GM19023 (cell line): ENCODE results near the gene CCL16.
"Not testable (repeated sequence)": the region's sequence is repeated elsewhere in the genome, so short reads cannot be mapped to it uniquely, and the experiment has no call there.

Experiments used
- ATAC-seq: cut with Tn5 transposase; IDR thresholded peaks from one replicate; pipeline ENCODE4 v1.9.1; 2021; ENCODE audit warnings: mild to moderate bottlenecking, moderate library complexity; ENCODE audit not compliant: unreplicated experiment

CCL16 gene

GRCh38 chr17:35981246-35981645 is at the start of gene CCL16:
TSS of gene CCL16 (minus strand) at chr17:35981497. CDS start at chr17:35981420, 77 bp downstream.
- ATAC-seq = no peak

DNA sequence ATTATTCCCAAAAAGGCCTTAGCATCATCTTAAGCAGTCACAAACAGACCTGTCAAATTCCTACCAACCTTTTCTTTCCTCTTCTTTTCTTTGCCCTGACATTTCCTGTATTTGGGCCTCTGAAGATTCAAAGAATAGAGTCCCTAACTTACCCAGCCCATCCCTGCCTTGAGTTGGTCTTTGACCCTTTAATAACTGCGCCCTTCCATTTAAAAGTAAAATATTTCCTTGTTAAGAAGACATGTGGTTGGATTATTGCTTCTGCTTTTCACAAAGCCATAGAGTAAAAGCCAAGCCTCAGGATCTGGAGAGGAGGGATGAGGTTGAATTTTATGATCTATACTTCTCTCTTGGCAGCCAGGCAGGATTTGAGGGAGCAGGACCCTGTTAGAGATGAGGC is 49.7 kb upstream of the CCL16 start:
- ATAC-seq = no peak

DNA sequence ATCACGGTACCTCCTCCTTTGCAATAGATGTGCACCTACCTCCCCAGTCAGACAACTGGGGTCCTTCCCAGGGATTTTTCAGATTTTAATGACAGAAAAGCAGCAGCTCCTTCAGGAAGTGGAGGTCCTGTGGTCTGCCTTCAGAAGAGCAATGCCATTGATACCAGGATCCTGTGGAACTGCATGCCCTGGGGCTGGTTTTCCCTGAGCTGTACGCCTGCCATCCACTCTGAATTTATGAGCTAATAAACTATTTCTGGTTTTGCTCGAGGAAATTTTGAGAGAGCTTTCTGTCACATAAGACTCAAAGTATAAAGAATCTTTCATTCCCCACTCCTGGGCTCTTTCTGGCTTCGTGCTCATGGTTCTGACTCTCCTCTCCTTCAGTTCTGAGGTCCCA is 46.5 kb upstream of the CCL16 start:
- ATAC-seq = no peak

GRCh38 chr17:36024106-36024869 is 43.0 kb upstream of the CCL16 start:
- no peak for ATAC-seq

DNA sequence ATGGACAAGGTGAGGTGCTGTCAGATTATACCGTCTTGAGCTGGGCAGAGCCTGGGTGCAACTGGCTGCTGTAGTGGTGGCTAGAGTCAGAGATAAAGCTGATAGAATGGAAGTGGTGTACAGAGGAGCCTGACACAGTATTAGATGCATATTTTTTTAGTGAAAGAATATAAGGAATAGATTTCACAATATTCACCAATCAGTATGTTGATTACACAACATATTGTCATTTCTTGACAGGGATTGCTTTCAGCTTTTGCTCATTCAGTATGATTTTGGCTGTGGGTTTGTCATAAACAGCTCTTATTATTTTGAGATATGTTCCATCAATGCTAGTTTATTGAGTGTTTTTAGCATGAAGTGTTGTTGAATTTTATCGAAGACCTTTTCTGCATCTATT is 38.1 kb upstream of the CCL16 start:
- ATAC-seq = no peak

GRCh38 chr17:36017799-36018198 is 36.5 kb upstream of the CCL16 start, which contains the start of gene CCL23:
TSS of gene CCL23 (minus strand) at chr17:36017972. CDS start at chr17:36017897, 75 bp downstream.
- no peak for ATAC-seq

DNA sequence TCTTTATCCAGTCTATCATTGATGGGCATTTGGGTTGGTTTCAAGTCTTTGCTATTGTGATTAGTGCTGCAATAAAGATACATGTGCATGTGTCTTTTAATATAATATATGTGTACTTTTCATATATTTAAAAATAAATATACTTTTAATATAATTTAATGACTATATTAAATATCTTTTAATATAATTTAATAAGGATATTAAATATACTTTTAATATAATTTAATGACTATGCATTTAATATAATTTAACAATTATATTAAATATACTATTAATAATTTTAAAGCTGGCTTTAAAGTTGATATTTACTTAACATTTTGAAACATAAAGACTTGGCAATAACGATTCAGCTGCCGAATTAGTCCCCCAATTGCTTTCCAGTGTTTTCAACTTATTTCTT is 35.3 kb upstream of the CCL16 start:
- no peak for ATAC-seq

- not testable (repeated sequence) for ATAC-seq
Observed at GRCh38 chr17:36015895-36016294, 34.6 kb upstream of the CCL16 start.

GRCh38 chr17:36014946-36015345 is 33.6 kb upstream of the CCL16 start:
- no peak for ATAC-seq

DNA sequence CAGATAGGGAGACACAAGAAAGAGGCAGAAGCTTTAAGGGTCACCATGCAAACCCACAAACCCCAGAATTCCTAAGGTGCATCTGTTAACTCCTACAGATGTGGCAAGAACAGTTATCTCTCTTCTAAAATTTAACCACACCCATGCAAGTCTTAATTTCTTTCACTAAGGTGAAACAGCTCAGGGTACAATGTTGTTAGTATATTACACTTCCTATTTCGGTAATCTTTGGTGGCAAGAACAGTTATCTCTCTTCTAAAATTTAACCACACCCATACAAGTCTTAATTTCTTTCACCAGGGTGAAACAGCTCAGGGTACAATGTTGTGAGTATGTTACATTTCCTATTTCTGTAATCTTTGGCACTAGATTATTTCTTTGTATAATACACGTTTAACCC is 29.9 kb upstream of the CCL16 start:
- no peak for ATAC-seq

- no peak for ATAC-seq
Observed at GRCh38 chr17:36008998-36009665, 27.8 kb upstream of the CCL16 start.

DNA sequence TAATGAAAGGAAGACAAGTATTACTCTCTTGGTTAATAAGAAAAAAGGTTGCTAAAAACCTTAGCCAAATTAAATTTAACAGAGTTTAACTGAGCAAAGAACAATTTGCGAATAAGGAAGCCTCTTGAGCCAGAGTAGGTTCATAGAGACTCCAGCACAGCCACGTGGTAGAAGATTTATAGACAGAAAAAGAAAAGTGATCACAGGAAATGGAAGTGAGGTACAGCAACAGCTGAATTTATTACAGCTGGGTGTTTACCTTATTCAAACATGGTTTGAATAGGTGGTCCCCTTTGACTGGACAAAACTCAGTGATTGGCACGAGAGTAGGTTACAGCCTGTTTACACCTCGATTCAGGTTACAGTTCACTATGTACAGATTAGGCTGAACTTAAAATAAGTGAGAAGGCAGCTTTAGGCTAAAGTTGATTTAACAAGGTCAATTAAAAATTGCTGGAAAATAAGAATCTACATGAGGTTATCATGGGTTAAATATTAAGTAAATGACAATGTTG is 23.4 kb upstream of the CCL16 start:
- no peak for ATAC-seq

GRCh38 chr17:36002631-36003030 is 21.3 kb upstream of the CCL16 start:
- no peak for ATAC-seq

DNA sequence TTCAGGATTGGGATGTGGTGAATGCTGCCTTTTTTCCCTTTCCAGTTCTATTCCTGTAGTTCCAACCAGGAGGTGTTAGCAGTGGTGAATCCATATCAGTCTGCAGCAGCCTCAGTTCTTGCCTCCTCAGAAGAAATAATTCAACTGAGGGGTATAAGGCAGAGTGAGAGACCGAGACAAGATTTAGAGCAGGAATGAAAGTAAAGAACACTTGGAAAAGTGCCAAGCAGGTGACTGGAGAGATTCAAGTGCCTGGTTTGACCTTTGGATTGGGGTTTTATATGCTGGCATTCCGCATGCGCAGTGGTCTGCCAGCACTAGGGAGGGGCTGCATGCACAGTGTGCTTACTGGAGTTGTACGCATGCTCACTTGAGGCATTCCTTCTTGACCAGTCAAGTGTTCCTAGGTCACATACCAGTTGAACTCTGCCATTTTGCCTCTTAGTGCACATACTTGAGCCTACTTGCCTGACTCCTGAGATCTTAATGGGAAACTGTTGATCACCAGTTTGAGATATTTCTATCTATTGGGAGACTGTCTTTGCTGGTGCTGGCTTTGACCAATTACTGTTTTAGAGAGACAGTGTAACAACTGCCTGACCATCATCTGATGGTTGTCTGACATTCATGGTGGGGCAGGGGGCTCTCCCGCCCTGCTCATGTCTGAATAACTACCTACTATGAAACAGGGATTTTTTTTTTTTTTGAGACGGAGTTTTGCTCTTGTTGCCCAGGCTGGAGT is 20.7 kb upstream of the CCL16 start:
- no peak for ATAC-seq

DNA sequence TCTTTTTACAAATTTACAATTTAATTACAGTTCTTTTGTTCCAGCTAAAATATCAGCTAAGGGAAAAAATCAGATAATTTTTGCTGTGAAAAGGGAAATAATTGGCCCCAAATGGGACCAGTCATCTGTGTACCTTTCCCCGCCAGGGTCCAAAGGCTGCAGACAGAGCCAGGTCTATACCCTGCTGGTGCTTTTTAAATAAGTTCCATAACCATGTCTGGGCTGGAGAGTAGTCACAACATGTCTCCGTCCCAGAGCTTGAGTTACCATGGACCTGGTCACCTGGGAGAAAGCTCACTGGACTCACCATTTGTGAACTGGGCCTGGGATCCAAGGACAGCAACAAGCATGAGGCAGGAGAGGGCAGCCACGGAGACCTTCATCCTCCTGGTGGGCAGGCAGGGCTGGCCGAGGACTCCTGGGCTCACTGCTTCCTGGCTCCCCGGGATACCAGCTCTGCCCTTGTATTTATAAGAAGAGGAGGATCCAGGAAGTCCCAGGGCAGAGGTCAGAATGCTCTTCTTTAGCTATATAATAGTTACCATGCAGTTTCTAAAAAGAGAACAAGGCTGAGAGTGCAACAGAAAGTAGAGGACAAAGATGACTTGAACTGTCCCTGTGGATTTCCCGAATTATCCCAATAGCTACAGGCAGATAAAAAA is 19.9 kb upstream of the CCL16 start, which contains the start of gene CCL15:
TSS of gene CCL15 (minus strand) at position 444 of the 662 bp plus-strand sequence. CDS start at position 383, 61 bp downstream.
- ATAC-seq = no peak

DNA sequence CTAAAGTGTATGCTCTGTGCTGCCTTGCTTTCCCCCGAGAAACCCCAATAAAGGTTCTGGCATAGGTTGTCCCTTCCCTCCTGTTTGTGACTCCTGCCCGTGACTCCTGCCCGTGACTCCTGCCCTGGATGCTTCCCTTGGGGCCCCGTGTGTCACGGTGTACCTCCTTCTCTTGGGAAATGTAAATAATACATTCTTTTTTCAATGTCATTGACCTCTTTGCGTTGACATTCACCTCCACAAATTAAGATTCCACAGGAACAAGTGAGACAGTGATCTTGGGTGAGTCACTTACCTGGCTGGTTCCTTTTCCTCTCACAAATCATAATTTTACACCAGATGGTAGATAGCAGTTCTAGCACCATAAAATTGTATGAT is 19.4 kb upstream of the CCL16 start:
- no peak for ATAC-seq

- no peak for ATAC-seq
Observed at GRCh38 chr17:35998756-35999155, 17.5 kb upstream of the CCL16 start.

- no peak for ATAC-seq
Observed at GRCh38 chr17:35998018-35998545, 16.8 kb upstream of the CCL16 start.

DNA sequence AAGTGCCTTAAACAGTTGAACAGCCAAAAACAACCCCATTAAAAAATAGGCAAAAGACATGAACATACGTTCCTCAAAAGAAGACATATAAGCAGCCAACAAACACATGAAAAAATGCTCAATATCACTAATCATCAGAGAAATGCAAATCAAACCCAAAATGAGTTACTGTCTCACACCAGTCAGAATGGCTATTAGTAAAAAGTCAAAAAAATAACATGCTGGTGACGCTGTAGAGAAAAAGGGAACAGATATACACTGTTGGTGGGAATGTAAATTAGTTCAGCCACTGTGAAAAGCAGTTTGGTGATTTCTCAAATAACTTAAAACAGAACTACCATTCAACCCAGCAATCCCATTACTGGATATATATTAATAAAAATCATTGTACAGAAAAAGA is 14.0 kb upstream of the CCL16 start:
- not testable (repeated sequence) for ATAC-seq

- no peak for ATAC-seq
Observed at GRCh38 chr17:35991075-35991474, 9.8 kb upstream of the CCL16 start.

DNA sequence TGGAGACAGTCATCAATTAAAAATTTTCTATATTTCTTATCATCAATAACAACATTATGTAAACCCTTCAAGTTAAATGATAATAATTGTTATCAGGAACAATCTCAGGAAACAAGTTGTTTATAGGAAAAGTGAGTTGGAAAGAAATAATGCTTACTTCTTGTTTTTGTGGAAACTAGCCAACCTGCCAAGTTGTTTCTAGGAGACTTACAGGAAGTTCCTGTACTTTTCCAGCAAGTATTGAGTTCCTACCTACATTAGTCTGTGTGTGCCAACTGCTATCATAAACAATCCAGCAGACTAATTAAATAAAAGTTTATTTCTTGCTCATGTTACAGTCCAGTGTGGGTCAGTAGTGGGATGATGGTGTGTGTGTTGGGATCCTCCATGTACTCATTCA is 6.9 kb upstream of the CCL16 start:
- no peak for ATAC-seq
